ENCODE data around the gene CRB1.

Gene CRB1

GRCh38 chr1:197366996-197367395 lies 98.9 kb downstream of the CRB1 start:
- TF ChIP-seq, protein P1, sequence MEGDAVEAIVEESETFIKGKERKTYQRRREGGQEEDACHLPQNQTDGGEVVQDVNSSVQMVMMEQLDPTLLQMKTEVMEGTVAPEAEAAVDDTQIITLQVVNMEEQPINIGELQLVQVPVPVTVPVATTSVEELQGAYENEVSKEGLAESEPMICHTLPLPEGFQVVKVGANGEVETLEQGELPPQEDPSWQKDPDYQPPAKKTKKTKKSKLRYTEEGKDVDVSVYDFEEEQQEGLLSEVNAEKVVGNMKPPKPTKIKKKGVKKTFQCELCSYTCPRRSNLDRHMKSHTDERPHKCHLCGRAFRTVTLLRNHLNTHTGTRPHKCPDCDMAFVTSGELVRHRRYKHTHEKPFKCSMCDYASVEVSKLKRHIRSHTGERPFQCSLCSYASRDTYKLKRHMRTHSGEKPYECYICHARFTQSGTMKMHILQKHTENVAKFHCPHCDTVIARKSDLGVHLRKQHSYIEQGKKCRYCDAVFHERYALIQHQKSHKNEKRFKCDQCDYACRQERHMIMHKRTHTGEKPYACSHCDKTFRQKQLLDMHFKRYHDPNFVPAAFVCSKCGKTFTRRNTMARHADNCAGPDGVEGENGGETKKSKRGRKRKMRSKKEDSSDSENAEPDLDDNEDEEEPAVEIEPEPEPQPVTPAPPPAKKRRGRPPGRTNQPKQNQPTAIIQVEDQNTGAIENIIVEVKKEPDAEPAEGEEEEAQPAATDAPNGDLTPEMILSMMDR (IDR thresholded peaks at IDR 0.05; ENCODE audit: borderline replicate concordance, insufficient read depth, low read depth, low read length), result no peak

GRCh38 chr1:197367627-197368026 lies 99.6 kb downstream of the CRB1 start:
- H3K4me3 ChIP-seq (ENCODE audit: low read depth, low read length), result no peak overlapping the region
- TF ChIP-seq, protein P1 (IDR thresholded peaks at IDR 0.05; ENCODE audit: borderline replicate concordance, insufficient read depth, low read depth, low read length), result no peak

More at GRCh38 chr1:197366996-197367395, 98.9 kb downstream of the CRB1 start:
- no peak overlapping the region for H3K4me3 ChIP-seq (ENCODE audit: low read depth, low read length)

GRCh38 chr1:197374428-197374827 lies 106.4 kb downstream of the CRB1 start:
- H3K4me3 ChIP-seq (ENCODE audit: low read depth, low read length), result no peak overlapping the region
- TF ChIP-seq, protein P1 (IDR thresholded peaks at IDR 0.05; ENCODE audit: borderline replicate concordance, insufficient read depth, low read depth, low read length), result no peak

GRCh38 chr1:197384471-197384870 lies 116.4 kb downstream of the CRB1 start:
- H3K4me3 ChIP-seq (ENCODE audit: low read depth, low read length), result no peak overlapping the region
- TF ChIP-seq, protein P1 (IDR thresholded peaks at IDR 0.05; ENCODE audit: borderline replicate concordance, insufficient read depth, low read depth, low read length), result no peak

DNA sequence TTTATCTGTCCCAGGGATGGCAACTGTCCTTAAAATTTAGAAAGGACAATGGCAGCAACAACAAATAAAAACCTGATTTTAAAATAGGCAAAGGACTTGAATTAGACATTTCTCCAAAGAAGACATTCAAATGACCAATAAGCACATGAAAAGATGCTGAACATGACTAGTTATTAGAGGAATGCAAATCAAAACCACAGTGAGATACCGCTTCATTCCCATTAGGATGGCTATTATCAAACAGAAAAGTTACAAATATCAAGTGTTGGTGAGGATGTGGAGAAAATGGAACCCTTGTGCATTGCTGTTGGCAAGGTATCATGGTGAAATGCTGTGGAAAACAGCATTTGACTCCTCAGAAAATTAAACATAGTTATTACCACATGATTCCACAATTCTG lies 120.7 kb downstream of the CRB1 start:
- H3K4me3 ChIP-seq (ENCODE audit: low read depth, low read length), result no peak overlapping the region
- TF ChIP-seq, protein P1 (IDR thresholded peaks at IDR 0.05; ENCODE audit: borderline replicate concordance, insufficient read depth, low read depth, low read length), result no peak

DNA sequence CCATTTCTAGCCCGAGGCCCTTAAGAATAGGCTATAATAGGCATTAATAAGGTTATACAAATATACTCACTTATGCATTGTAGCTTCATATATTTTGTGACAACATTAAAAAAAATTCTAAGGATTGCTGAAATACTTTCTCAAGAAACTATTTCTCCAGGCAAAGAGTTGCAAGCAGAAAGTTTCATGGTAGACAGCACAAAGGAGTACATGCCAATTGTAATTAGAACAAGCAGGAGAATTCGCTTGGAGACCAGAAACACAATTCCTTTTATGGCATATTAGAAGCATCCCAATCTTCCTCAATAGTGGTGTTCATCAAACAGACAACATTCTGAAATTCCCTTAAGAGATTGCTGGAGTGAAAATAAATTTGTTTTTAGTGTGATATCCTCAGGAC lies 122.8 kb downstream of the CRB1 start:
- TF ChIP-seq, protein P1 (IDR thresholded peaks at IDR 0.05; ENCODE audit: borderline replicate concordance, insufficient read depth, low read depth, low read length), result no peak
- no peak overlapping the region for H3K4me3 ChIP-seq (ENCODE audit: low read depth, low read length)

DNA sequence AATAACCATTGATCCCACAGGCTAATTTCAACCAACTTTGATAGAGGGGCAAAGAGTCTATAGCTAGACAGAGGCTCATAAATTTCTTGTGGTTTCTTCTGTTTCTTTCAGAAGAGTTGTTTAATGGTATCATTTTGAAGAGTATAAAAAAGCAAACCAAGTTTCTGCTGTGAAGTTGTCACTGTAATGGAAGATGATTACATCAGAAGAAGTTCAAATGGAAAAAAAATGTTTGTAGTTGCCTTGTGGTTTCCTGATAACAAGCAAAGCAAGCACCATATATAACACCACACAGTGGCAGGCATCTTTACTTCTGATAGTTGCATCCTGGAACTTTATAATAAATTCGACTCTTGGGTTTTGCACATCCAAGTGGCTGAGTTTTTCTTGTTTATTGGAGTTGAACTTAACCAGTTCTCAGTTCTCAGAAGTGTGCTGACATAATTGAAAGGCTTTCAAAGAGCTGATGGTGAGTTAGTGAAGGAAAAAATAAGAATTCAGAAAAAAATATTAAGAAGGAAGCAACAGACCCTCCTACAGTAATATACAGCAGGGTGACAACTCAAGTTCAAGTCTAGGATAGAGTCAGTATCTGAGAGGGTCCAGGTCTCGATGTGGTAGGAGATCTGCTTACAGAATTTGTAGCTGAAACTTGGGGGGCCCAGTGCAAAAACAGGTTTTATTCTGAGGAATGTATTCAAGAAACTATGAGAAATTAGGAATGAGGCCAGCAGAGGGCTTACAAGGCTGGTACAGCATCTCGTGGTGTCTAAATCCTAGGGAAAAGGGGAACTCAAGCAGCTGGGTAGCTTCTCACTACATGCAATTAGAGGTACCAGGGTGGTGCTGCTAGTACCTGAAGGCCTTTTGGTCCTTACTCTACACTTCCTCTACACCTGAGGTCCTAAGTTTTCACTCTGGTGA lies 123.5 kb downstream of the CRB1 start:
- H3K4me3 ChIP-seq (ENCODE audit: low read depth, low read length), result no peak overlapping the region
- TF ChIP-seq, protein P1 (IDR thresholded peaks at IDR 0.05; ENCODE audit: borderline replicate concordance, insufficient read depth, low read depth, low read length), result no peak

Measured in GM12875 (cell line).